Adrenal gland (tissue), 12 donors: ENCODE measurements around the gene TRIM47. TPM values are rescaled to one million over a fixed set of nuclear protein-coding genes. Genes with fewer than 3 reads are reported as not detected.
A peak's percentile ranks its signal among the peaks of the same experiment; 100 is the strongest.

Experiments used
- DNase-seq, 7 donors: peaks; one replicate each; pipeline ENCODE4 v3.0.0-alpha.2; 2019 to 2020
- H3K27ac ChIP-seq, 5 donors: fragments of 200-600 bp; sonication (generic) in 4 of 5; 1 replicate in 3 of 5; 2 replicates in 2 of 5; pipeline versions ENCODE4 v1.5.1 to v1.8.0; 2016 to 2020; ENCODE audit warnings: mild to moderate bottlenecking in 1 of 5
- H3K27me3 ChIP-seq: fragments of 200-600 bp; 2 replicates; pipeline ENCODE4 v1.8.0; 2021
- H3K36me3 ChIP-seq, 2 donors: fragments of 200-600 bp; replicated peaks in 1 of 2; 1 replicate in 1 of 2; 2 replicates in 1 of 2; pipeline versions ENCODE4 v1.5.1 to v1.8.0; 2018 to 2022
- H3K4me1 ChIP-seq, 2 donors: fragments of 200-600 bp; replicated peaks in 1 of 2; 1 replicate in 1 of 2; 2 replicates in 1 of 2; pipeline versions ENCODE4 v1.5.1 to v1.8.0; 2018 to 2021
- H3K4me3 ChIP-seq, 4 donors: fragments of 200-600 bp; sonication (generic) in 3 of 4; one replicate each; pipeline ENCODE4 v1.5.1; 2016 to 2018
- H3K9me3 ChIP-seq, 3 donors: fragments of 200-600 bp; sonication (generic) in 1 of 3; replicated peaks in 1 of 3; 1 replicate in 2 of 3; 2 replicates in 1 of 3; pipeline versions ENCODE4 v1.5.1 to v1.8.0; 2016 to 2021
- CTCF ChIP-seq, 6 experiments: fragments of 450-650 bp in 4 of 6; fragments of 200-600 bp in 2 of 6; sonication (generic) in 1 of 6; IDR thresholded peaks; 1 replicate in 5 of 6; 2 replicates in 1 of 6; pipeline versions ENCODE4 v1.5.1 to v1.8.0; 2016 to 2021; ENCODE audit warnings: antibody characterized with exemption in 6 of 6, mild to moderate bottlenecking in 2 of 6, moderate library complexity in 1 of 6
- POLR2A ChIP-seq, 2 donors: fragments of 450-650 bp; IDR thresholded peaks; one replicate each; pipeline ENCODE4 v1.6.1; 2017; ENCODE audit warnings: antibody characterized with exemption in 2 of 2, mild to moderate bottlenecking in 2 of 2, moderate library complexity in 1 of 2
- WGBS, 4 donors: extraction: QIAGEN DNeasy Blood & Tissue Kit in 2 of 4; methylation state at CpG; one replicate each; pipeline versions ENCODE4 v1.1.5 to v1.1.7; 2013 to 2017; 5-methylcytosine and 5-hydroxymethylcytosine counted together
- intact Hi-C, 2 donors: fragments of 100-400 bp; cut with DNase I; formaldehyde crosslinking; loops; one replicate each; pipeline versions ENCODE4 v1.14.1 to v1.15.0; 2022 to 2023
- polyA plus RNA-seq, 3 donors: library from polyadenylated mRNA; stranded (reverse); fragments of 200-250 nt in 2 of 3; fragments of 350-450 nt in 1 of 3; fragmentation: Illumina TruSeq in 1 of 3; extraction: RNeasy Lipid Tissue Mini Kit (QIAGEN cat#74804) in 1 of 3; gene quantifications; one replicate each; pipeline ENCODE4 v1.2.3, GENCODE V29; 2013 to 2014
- total RNA-seq, 9 donors: library from RNA; depleted of rRNA in 4 of 9; stranded (reverse); fragments of >200 nt in 4 of 9; fragments of 120-200 nt in 1 of 9; fragmentation: NEBNext Ultra II Directional in 1 of 9; extraction: Animal tissue kit (Norgen Biotek cat#: 25700) in 1 of 9; gene quantifications; one replicate each; pipeline versions ENCODE4 v1.1.0 to v1.2.4, GENCODE V29; 2013 to 2023
- donor health status: healthy with polysubstance abuse.
- donor health status: Bipolar disorder and iron deficiency.
- donor health status: DM: yes; HTN: yes; CAD: no.
- donor health status: DM: no; HTN: no; CAD: no.
- donor health status: DM: no; HTN: no; CAD: no.
- donor health status: DM: yes; HTN: yes; CAD: no.

TRIM47 gene
- total and polyA plus RNA-seq, 12 donors: 2.8 to 66.1 (median 24.5) TPM

- 14 to 23% (median 20%) methylated on average over 10 to 21 of the region's 21 CpGs; no CpG with 5 or more reads in 1 of the 4 donors for WGBS, 4 donors
- Histone ChIP-seq H3K27ac (peak overlapping the region; percentile 71 to 97 (median 89)), H3K4me3 (no peak overlapping the region), H3K9me3 (no peaks in the 10 kb centered on the region), H3K4me1 (peaks cover 30 to 57% of the 10 kb centered on the region in 2 donors), H3K36me3 (peaks cover 0 to 43% of the 10 kb centered on the region in 2 donors), H3K27me3 (no peaks in the 10 kb centered on the region)
- intact Hi-C loops: no loop called here
- peak; percentile 93 to 99 (median 98) for DNase-seq
- TF ChIP-seq CTCF (IDR thresholded peaks at IDR 0.05): peak; percentile 74 to 99 (median 98)
- peak; percentile 6 to 59 for TF ChIP-seq POLR2A (IDR thresholded peaks at IDR 0.05)
Measured at GRCh38 chr17:75845058-75845711, 33.2 kb downstream of the TRIM47 start.

GRCh38 chr17:75844530-75845057, 33.8 kb downstream of the TRIM47 start:
- Histone ChIP-seq H3K27me3 (no peaks in the 10 kb centered on the region), H3K9me3 (no peaks in the 10 kb centered on the region), H3K27ac (peak overlapping the region; percentile 71 to 97 (median 89)), H3K4me1 (peaks cover 30 to 51% of the 10 kb centered on the region in 2 donors), H3K36me3 (peaks cover 0 to 39% of the 10 kb centered on the region in 2 donors), H3K4me3 (peak overlapping the region in 1 of 4 donors; percentile 30)
- TF ChIP-seq POLR2A (IDR thresholded peaks at IDR 0.05): no peak
- no peak for TF ChIP-seq CTCF (IDR thresholded peaks at IDR 0.05)
- peak; percentile 66 to 82 (median 80) for DNase-seq
- 22 to 46% (median 27%) methylated on average over 3 to 14 of the region's 14 CpGs for WGBS, 4 donors
- intact Hi-C loops: no loop called here

GRCh38 chr17:75843577-75844529, 34.5 kb downstream of the TRIM47 start, which contains the start of gene UNC13D:
UNC13D (minus strand) TSS chr17:75844404; CDS start chr17:75844337, 67 bp downstream.
- peak within 1 kb of the TSS; percentile 71 to 97 (median 89) for H3K27ac ChIP-seq
- H3K27me3 ChIP-seq: no peaks in the 10 kb centered on the region
- peaks cover 23 to 44% of the 10 kb centered on the region in 2 donors for H3K4me1 ChIP-seq
- H3K4me3 ChIP-seq: peak within 1 kb of the TSS in 1 of 4 donors; percentile 30
- no peaks in the 10 kb centered on the region for H3K9me3 ChIP-seq
- WGBS, 4 donors: 50 to 82% (median 67%) methylated on average over 7 to 35 of the region's 35 CpGs
- intact Hi-C loops: no loop called here
- no peak for TF ChIP-seq CTCF (IDR thresholded peaks at IDR 0.05)
- peak in 6 of 7 donors; percentile 55 to 79 (median 66) for DNase-seq
- H3K36me3 ChIP-seq: peaks cover 0 to 32% of the 10 kb centered on the region in 2 donors
